GM12872 (cell line): ENCODE measurements around the gene PRPF19.

ENCODE experiments used
- TF ChIP-seq, protein P1 (sequence below): IDR thresholded peaks from 3 replicates; pipeline ENCODE4 v1.5.1; 2011; ENCODE audit warnings: low read depth, mild to moderate bottlenecking, low read length, moderate library complexity; ENCODE audit not compliant: insufficient read depth

PRPF19 gene

DNA sequence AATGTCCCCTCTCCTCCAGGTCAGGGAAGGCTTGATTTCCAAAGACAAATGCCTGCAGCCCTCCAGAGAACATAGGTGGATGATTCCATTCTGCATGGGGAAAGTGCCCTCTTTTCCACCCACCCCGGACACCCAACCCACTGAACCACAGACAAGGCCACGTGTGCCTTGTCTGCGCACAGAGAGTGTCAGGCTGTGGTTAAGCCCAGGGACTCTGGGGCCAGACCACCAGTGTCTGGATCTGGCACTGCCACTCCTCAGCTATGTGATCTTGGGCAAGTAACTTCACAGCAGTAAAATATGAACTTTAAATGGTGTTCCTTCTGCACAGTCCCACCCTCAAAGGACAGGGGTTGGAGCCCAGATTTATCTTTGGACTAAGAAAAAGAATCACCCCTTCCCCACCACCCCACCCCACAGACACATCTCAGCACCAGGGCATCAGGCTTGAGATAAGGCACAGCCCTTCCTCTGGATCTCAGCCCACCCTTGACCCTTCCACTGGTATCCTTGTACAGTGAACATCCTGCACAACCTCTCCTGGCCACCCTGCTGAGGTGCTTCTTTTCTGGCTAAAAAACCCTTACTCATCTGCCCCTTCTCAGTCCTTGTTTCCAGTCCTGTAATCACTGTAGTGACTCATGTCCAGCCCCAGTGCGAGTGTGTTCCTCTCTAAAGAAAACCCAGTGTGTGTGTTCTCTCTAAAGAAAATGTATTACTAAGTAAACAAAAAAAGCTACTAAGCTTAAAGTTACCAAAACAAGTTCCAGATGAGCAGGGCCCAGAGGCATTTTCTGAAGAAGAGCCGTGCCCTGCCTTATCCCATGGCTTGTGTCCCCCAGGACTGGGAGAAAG, 48.8 kb downstream of the PRPF19 start:
- TF ChIP-seq, protein P1, sequence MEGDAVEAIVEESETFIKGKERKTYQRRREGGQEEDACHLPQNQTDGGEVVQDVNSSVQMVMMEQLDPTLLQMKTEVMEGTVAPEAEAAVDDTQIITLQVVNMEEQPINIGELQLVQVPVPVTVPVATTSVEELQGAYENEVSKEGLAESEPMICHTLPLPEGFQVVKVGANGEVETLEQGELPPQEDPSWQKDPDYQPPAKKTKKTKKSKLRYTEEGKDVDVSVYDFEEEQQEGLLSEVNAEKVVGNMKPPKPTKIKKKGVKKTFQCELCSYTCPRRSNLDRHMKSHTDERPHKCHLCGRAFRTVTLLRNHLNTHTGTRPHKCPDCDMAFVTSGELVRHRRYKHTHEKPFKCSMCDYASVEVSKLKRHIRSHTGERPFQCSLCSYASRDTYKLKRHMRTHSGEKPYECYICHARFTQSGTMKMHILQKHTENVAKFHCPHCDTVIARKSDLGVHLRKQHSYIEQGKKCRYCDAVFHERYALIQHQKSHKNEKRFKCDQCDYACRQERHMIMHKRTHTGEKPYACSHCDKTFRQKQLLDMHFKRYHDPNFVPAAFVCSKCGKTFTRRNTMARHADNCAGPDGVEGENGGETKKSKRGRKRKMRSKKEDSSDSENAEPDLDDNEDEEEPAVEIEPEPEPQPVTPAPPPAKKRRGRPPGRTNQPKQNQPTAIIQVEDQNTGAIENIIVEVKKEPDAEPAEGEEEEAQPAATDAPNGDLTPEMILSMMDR = no peak

DNA sequence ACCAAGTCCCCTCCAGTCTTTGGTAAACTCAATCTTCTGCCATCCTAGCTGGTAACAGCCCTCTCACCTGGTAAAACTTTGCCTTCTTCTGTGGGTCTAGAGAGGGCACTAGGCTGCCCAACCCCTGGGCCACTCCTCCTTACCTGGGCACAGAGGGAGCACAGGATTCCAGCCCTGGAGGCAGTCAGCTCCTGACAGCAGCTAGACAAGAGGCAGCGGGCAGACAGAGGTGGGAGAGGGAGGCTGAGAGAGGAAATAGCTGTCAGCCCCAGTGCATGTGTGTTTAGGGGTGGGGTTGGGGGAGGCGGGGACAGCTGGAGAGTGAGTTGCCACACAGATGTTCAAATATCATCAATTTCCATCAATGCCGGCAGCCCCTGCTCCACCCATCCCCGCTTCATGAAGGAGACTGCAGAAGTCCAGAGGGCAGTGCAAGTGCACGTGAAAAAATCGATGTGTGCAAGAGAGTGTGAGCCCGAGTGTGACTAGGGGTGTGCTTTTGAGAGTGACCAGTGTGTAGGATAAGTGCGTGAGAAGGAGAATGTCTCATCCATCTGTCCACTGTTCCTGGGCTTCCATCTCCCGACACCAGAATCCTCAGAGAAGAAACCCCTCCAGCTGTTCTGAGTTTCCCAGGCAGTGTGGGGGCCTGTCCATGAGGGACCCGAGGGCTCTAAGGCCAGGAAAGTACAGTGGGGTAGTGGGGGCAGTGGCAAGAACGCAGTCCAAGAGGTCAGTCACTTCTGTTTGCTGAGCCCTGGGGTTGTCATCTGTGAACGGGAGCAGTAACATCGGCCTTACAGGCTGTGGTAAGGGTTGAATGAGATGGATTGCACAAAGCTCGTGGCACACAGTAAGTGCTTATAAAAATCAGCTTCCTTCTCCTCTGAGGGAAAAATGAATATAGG, 50.4 kb downstream of the PRPF19 start, which contains the start of gene PTGDR2:
Gene PTGDR2 (minus strand): TSS at position 225 of the 908 bp plus-strand sequence. CDS start 2,228 bp downstream, outside the sequence.
- TF ChIP-seq, protein P1 = no peak

DNA sequence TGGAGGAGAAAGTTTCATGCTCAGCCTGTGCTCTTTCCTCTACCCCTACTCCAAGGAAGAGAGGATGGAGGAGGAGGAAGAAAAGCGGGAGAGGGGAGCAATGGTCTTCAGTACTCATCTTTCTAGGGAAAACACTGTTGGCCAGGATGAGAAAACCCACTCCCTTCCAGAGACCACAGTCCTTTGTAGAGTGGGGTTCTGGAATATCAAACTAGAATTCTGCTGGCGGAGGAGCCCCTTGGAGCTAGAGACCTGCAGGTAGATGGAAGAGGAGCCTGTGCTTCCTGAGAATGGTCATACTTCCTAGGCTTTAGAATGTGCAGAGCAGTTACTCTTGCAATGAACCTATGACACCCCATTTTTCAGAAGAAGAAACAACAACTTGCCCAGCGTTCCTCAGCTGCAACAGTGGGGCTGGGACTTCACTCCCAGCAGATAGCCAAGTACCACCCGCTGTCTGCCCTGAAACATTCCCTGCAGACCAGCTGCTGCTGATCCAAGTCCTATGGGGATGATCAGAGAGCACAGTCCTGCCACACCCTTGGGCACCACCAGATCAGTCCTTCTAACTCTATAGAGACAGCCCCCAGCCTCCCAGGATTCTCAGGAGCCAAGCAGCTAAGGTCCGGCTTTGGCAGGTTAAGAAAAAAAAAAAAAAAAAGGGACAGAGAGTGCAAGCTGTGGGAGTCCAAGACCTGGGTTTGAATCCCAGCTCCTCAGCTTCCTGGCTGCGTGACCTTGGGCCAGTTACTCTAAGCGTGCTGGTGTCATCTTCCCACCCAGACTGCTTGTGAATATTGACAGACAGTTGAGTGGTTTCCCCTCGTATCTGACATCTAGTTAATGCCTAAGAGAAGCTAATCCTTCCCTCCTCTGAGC, 51.3 kb downstream of the PRPF19 start:
- TF ChIP-seq, protein P1 = no peak

DNA sequence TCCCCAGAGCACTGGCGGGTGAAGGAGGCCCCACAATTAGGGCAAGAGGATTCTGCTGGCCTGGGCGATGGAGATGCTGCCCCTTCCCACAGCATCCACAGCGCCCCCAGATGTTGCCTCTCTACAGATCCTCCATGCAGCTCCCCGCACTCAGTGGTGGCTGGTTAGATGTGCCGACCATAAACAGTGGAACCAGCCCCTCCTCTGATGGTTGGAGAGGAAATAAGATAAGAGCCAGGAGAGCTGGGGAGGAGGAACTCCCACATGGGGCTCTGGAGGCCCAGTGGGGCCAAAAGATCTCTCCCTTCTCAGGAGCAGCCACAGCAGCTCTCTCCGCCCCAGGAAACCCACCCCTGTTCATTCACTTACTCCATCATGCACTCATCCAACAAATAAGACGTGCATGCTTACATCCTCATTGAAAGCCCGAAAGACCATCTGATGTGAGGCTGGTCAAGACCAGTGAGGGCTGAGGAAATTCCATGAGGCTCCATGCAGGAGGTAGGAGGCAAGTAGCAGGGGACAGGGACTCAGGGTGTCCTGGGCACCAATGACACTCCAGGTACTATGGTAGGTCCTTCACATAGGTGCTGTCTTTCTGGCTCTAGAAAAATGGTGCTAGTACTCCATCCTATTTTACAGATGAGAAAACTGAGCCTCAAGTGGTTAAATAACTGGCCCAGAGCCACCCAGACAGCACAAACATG, 52.1 kb downstream of the PRPF19 start:
- TF ChIP-seq, protein P1 = no peak

GRCh38 chr11:60852982-60853950, 53.1 kb downstream of the PRPF19 start:
- TF ChIP-seq, protein P1 = no peak
